Sigmoid colon (tissue), 7 donors: ENCODE measurements around the gene EFCAB8. TPM values are rescaled to one million over a fixed set of nuclear protein-coding genes. Genes with fewer than 3 reads are reported as not detected.

Experiments used
- DNase-seq: peaks from one replicate; pipeline ENCODE4 v3.0.0-alpha.2; 2019
- H3K27ac ChIP-seq, 4 donors: fragments of 200-600 bp; sonication (generic); one replicate each; pipeline ENCODE4 v1.5.1; 2016 to 2019; ENCODE audit warnings: mild to moderate bottlenecking in 1 of 4
- H3K27me3 ChIP-seq, 3 donors: fragments of 200-600 bp; sonication (generic); one replicate each; pipeline ENCODE4 v1.5.1; 2019; ENCODE audit warnings: mild to moderate bottlenecking in 1 of 3
- H3K36me3 ChIP-seq, 4 donors: fragments of 200-600 bp; sonication (generic); one replicate each; pipeline ENCODE4 v1.5.1; 2016 to 2019
- H3K4me1 ChIP-seq, 4 donors: fragments of 200-600 bp; sonication (generic); one replicate each; pipeline ENCODE4 v1.5.1; 2017 to 2019
- H3K4me3 ChIP-seq, 4 donors: fragments of 200-600 bp; sonication (generic); one replicate each; pipeline ENCODE4 v1.5.1; 2017 to 2019; ENCODE audit warnings: mild to moderate bottlenecking in 2 of 4, moderate library complexity in 1 of 4
- H3K9me3 ChIP-seq, 4 donors: fragments of 200-600 bp in 3 of 4; sonication (generic) in 3 of 4; one replicate each; pipeline versions ENCODE4 v1.5.1 to v1.6.1; 2013 to 2019
- EP300 ChIP-seq, 4 donors: sonication (generic); formaldehyde crosslinking; IDR thresholded peaks; one replicate each; pipeline ENCODE4 v1.6.1; 2017; ENCODE audit warnings: antibody characterized with exemption in 4 of 4
- POLR2A ChIP-seq, 2 donors: fragments of 450-650 bp; IDR thresholded peaks; one replicate each; pipeline ENCODE4 v1.6.1; 2016; ENCODE audit warnings: antibody characterized with exemption in 2 of 2, mild to moderate bottlenecking in 2 of 2, moderate library complexity in 2 of 2
- POLR2AphosphoS5 ChIP-seq, 4 donors: sonication (generic); formaldehyde crosslinking; IDR thresholded peaks; one replicate each; pipeline ENCODE4 v1.6.1; 2017; ENCODE audit warnings: antibody characterized with exemption in 4 of 4
- WGBS, 2 donors: extraction: QIAGEN DNeasy Blood & Tissue Kit; methylation state at CpG; one replicate each; pipeline ENCODE4 v1.1.7; 2013; 5-methylcytosine and 5-hydroxymethylcytosine counted together
- intact Hi-C: fragments of 100-400 bp; cut with DNase I; formaldehyde crosslinking; loops from one replicate; pipeline ENCODE4 v1.15.1; 2023
- polyA plus RNA-seq, 3 donors: library from polyadenylated mRNA; stranded (reverse); fragments of 200-250 nt; gene quantifications; one replicate each; pipeline ENCODE4 v1.2.3, GENCODE V29; 2013
- total RNA-seq, 4 donors: library from RNA; depleted of rRNA; stranded (reverse); fragments of >200 nt; gene quantifications; one replicate each; pipeline ENCODE4 v1.1.0, GENCODE V29; 2016
- TF ChIP-seq, protein P1 (sequence below), 4 experiments: fragments of 450-650 bp in 3 of 4; fragments of 200-600 bp in 1 of 4; IDR thresholded peaks; one replicate each; pipeline ENCODE4 v1.5.1; 2016 to 2019; ENCODE audit warnings: antibody characterized with exemption in 4 of 4, mild to moderate bottlenecking in 3 of 4, moderate library complexity in 2 of 4
- donor health status: healthy with polysubstance abuse.
- donor health status: Bipolar disorder and iron deficiency.
- donor health status: healthy.

EFCAB8 gene
- total and polyA plus RNA-seq, 7 donors: 0.06 to 0.83 (median 0.60) TPM; not detected in 3

DNA sequence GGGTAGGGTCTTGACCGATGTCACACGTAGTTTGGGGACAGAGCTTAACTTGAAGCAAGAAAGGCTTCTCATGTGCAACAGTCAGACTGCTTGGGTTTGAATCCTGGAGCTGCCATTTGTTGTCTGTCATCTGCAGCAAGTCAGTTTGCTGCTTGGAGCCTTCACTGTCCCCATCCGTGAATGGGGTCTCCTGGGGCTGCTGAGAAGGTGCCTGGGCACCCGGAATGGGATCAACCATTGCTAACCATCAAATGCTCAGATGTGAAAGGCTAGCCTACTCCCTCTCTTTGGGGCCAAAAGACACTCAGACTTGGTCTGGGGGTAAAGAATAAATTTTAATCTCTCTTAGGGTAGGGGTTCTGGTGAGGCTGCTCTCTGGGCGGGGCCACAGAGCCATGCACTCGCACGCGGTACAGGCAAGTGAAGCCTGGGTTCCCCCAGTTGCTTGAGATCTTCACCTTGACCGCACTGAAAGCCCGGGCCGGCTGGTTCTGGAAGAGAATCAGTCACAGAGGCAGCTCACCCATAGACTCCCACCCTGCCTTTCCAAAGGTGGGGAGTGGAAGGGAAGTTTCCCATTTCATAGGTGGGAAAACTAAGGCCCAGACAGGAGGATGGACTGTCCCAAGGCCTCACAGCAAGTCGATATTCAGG, 124.9 kb downstream of the EFCAB8 start:
- Histone ChIP-seq H3K9me3 (no peaks in the 10 kb centered on the region), H3K27ac (no peak overlapping the region), H3K27me3 (no peaks in the 10 kb centered on the region), H3K36me3 (no peaks in the 10 kb centered on the region), H3K4me3 (no peak overlapping the region), H3K4me1 (peaks cover 0 to 4% (median 0%) of the 10 kb centered on the region in 4 donors)
- no peak for DNase-seq
- intact Hi-C loops: no loop called here
- TF ChIP-seq EP300 (IDR thresholded peaks at IDR 0.05): no peak
- no peak for TF ChIP-seq POLR2A (IDR thresholded peaks at IDR 0.05)
- TF ChIP-seq POLR2AphosphoS5 (IDR thresholded peaks at IDR 0.05): no peak
- TF ChIP-seq, protein P1, sequence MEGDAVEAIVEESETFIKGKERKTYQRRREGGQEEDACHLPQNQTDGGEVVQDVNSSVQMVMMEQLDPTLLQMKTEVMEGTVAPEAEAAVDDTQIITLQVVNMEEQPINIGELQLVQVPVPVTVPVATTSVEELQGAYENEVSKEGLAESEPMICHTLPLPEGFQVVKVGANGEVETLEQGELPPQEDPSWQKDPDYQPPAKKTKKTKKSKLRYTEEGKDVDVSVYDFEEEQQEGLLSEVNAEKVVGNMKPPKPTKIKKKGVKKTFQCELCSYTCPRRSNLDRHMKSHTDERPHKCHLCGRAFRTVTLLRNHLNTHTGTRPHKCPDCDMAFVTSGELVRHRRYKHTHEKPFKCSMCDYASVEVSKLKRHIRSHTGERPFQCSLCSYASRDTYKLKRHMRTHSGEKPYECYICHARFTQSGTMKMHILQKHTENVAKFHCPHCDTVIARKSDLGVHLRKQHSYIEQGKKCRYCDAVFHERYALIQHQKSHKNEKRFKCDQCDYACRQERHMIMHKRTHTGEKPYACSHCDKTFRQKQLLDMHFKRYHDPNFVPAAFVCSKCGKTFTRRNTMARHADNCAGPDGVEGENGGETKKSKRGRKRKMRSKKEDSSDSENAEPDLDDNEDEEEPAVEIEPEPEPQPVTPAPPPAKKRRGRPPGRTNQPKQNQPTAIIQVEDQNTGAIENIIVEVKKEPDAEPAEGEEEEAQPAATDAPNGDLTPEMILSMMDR (IDR thresholded peaks at IDR 0.05): no peak
- WGBS, 2 donors: 83 to 89% methylated on average over 12 of the region's 12 CpGs

DNA sequence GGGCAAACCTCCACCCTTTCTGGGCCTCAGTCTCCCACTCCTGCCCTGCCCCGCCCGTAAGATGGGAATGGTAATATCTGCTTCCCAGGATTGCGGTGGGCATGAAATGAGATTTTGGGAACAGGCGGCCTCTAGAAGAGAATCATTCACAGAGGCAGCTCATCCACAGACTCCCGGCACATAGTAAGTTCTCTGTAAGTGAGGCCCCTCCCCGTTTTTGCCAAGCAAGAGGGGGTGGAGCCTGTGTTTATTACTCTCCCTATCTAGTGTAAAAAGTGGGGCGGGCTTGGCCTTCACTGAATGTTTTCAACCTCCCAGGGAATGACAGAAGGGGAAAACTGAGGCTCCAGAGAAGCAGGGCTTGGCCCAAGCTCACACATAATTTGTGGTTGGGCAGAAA, 125.5 kb downstream of the EFCAB8 start:
- intact Hi-C loops: no loop called here
- no peak overlapping the region for H3K4me3 ChIP-seq
- no peak for DNase-seq
- no peaks in the 10 kb centered on the region for H3K9me3 ChIP-seq
- no peaks in the 10 kb centered on the region for H3K36me3 ChIP-seq
- H3K27me3 ChIP-seq: no peaks in the 10 kb centered on the region
- TF ChIP-seq POLR2A (IDR thresholded peaks at IDR 0.05): no peak
- TF ChIP-seq, protein P1 (IDR thresholded peaks at IDR 0.05): no peak
- TF ChIP-seq POLR2AphosphoS5 (IDR thresholded peaks at IDR 0.05): no peak
- TF ChIP-seq EP300 (IDR thresholded peaks at IDR 0.05): no peak
- 50 to 70% methylated on average over 7 of the region's 7 CpGs for WGBS, 2 donors
- H3K4me1 ChIP-seq: peaks cover 0 to 4% (median 0%) of the 10 kb centered on the region in 4 donors
- no peak overlapping the region for H3K27ac ChIP-seq

DNA sequence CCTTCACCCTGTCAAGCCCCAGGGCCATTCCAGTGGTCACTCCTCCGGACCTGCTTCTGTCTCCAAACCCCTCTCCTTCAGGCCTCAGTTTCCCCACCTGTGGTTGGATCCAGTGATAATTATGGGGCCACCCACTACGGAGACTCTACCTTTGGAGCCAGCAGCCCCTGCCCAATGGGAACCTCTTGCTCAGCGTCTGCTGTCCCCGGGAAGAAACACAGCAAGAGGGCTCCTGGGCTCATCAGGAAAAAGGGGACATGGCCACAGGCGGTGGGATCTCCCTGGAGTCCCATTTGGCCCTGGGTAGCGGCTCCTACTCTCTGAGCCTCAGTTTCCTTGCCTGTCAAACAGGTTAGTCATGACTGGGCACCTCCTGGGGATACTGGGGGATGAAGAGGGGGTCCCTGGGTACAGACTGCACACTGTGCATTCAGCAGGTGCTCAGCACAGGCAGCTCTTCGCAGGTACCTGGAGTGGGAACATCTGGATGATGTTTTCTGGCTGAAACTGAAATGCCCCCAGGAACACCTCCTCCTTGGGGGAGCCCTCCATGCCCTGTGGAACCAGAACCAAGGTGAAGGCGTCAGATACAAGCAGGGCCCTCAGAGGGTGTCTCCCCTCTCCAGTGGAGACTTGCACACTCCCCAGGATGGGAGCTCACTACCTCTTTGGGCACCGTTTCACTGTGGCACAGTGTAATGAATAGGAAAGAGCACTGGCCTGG, 126.1 kb downstream of the EFCAB8 start:
- no peak for DNase-seq

DNA sequence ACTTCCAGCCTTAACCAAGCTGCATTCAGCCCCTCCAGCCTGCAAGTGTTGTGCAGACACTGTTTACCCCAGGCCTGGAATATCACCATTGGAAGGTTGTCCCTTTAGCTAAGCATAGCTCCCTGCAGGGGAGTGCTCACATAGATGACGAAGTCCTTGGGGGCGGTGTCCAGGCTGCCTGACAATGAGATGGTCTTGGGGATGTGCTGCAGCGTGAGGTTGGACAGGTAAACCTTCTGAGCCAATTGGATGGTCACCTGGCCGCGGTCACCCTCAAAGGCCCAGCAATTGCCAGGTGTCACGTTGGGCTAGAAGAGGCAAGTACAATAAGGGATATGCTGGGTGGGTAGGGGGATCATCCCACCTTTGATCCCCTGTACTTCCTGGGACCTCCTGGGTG, 126.9 kb downstream of the EFCAB8 start:
- 74 to 85% methylated on average over 6 of the region's 6 CpGs for WGBS, 2 donors
- DNase-seq: no peak
- no peak overlapping the region for H3K4me3 ChIP-seq

More for the DNA sequence above, 126.1 kb downstream of the EFCAB8 start:
- H3K9me3 ChIP-seq: no peaks in the 10 kb centered on the region
- WGBS, 2 donors: 72 to 87% methylated on average over 9 of the region's 9 CpGs
- TF ChIP-seq POLR2AphosphoS5 (IDR thresholded peaks at IDR 0.05) (no peak), POLR2A (IDR thresholded peaks at IDR 0.05) (no peak), EP300 (IDR thresholded peaks at IDR 0.05) (no peak)
- TF ChIP-seq, protein P1 (IDR thresholded peaks at IDR 0.05): no peak
- no peak overlapping the region for H3K27ac ChIP-seq
- H3K27me3 ChIP-seq: no peaks in the 10 kb centered on the region
- no peaks in the 10 kb centered on the region for H3K36me3 ChIP-seq
- H3K4me1 ChIP-seq: peaks cover 0 to 4% (median 0%) of the 10 kb centered on the region in 4 donors
- H3K4me3 ChIP-seq: no peak overlapping the region
- intact Hi-C loops: no loop called here

More for the DNA sequence above, 126.9 kb downstream of the EFCAB8 start:
- no peaks in the 10 kb centered on the region for H3K9me3 ChIP-seq
- no peaks in the 10 kb centered on the region for H3K36me3 ChIP-seq
- peaks cover 0 to 4% (median 0%) of the 10 kb centered on the region in 4 donors for H3K4me1 ChIP-seq
- H3K27me3 ChIP-seq: no peaks in the 10 kb centered on the region
- no peak overlapping the region for H3K27ac ChIP-seq
- no peak for TF ChIP-seq POLR2AphosphoS5 (IDR thresholded peaks at IDR 0.05)
- no peak for TF ChIP-seq EP300 (IDR thresholded peaks at IDR 0.05)
- TF ChIP-seq POLR2A (IDR thresholded peaks at IDR 0.05): no peak
- TF ChIP-seq, protein P1 (IDR thresholded peaks at IDR 0.05): no peak
- intact Hi-C loops: no loop called here
